T-helper 2 cell (primary cell): ENCODE measurements around the gene RCSD1.
A peak's percentile ranks its signal among the peaks of the same experiment; 100 is the strongest.

Experiments used
- DNase-seq, 5 experiments: peaks; one replicate each; pipeline versions ENCODE4 v3.0.0 to v3.0.0-alpha.2; 2012 to 2022

The RCSD1 gene

GRCh38 chr1:167693425-167694045 lies 63.5 kb downstream of the RCSD1 start:
- DNase-seq = no peak

GRCh38 chr1:167694691-167695090 lies 64.7 kb downstream of the RCSD1 start:
- no peak for DNase-seq

- DNase-seq = no peak
Measured at GRCh38 chr1:167695147-167695546, 65.1 kb downstream of the RCSD1 start.

- DNase-seq = no peak
Measured at GRCh38 chr1:167695756-167696561, 65.9 kb downstream of the RCSD1 start.

- DNase-seq = no peak
Measured at GRCh38 chr1:167697667-167698141, 67.7 kb downstream of the RCSD1 start.

- DNase-seq = no peak
Measured at GRCh38 chr1:167698313-167698712, 68.3 kb downstream of the RCSD1 start.

- no peak for DNase-seq
Measured at GRCh38 chr1:167701510-167701909, 71.5 kb downstream of the RCSD1 start.

- DNase-seq = no peak
Measured at GRCh38 chr1:167703557-167703956, 73.5 kb downstream of the RCSD1 start.

- DNase-seq = no peak
Measured at GRCh38 chr1:167704715-167705114, 74.7 kb downstream of the RCSD1 start.

GRCh38 chr1:167705250-167705649 lies 75.2 kb downstream of the RCSD1 start:
- DNase-seq = no peak

- no peak for DNase-seq
Measured at GRCh38 chr1:167706363-167706762, 76.3 kb downstream of the RCSD1 start.

- no peak for DNase-seq
Measured at GRCh38 chr1:167706931-167707877, 77.2 kb downstream of the RCSD1 start.

GRCh38 chr1:167707942-167708341 lies 77.9 kb downstream of the RCSD1 start:
- no peak for DNase-seq

GRCh38 chr1:167708940-167709389 lies 78.9 kb downstream of the RCSD1 start:
- no peak for DNase-seq

GRCh38 chr1:167710836-167711235 lies 80.8 kb downstream of the RCSD1 start:
- no peak for DNase-seq

GRCh38 chr1:167711797-167712196 lies 81.8 kb downstream of the RCSD1 start:
- DNase-seq = no peak

- peak in 2 of 5 experiments; percentile 8 to 30 for DNase-seq
Measured at GRCh38 chr1:167713330-167714081, 83.5 kb downstream of the RCSD1 start.

- DNase-seq = peak in 2 of 5 experiments; percentile 64 to 68
Measured at GRCh38 chr1:167714098-167714438, 84.0 kb downstream of the RCSD1 start.

GRCh38 chr1:167714439-167715156 lies 84.6 kb downstream of the RCSD1 start:
- DNase-seq = peak; percentile 54 to 85 (median 81)

GRCh38 chr1:167715157-167715999 lies 85.3 kb downstream of the RCSD1 start:
- peak; percentile 34 to 94 (median 77) for DNase-seq

GRCh38 chr1:167716000-167716271 lies 85.9 kb downstream of the RCSD1 start:
- no peak for DNase-seq
